ENCODE measurements around the gene CRYBG2.

- TF ChIP-seq, protein P1, sequence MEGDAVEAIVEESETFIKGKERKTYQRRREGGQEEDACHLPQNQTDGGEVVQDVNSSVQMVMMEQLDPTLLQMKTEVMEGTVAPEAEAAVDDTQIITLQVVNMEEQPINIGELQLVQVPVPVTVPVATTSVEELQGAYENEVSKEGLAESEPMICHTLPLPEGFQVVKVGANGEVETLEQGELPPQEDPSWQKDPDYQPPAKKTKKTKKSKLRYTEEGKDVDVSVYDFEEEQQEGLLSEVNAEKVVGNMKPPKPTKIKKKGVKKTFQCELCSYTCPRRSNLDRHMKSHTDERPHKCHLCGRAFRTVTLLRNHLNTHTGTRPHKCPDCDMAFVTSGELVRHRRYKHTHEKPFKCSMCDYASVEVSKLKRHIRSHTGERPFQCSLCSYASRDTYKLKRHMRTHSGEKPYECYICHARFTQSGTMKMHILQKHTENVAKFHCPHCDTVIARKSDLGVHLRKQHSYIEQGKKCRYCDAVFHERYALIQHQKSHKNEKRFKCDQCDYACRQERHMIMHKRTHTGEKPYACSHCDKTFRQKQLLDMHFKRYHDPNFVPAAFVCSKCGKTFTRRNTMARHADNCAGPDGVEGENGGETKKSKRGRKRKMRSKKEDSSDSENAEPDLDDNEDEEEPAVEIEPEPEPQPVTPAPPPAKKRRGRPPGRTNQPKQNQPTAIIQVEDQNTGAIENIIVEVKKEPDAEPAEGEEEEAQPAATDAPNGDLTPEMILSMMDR (IDR thresholded peaks at IDR 0.05; ENCODE audit: low read length) = no peak
- TF ChIP-seq EZH2 (optimal IDR thresholded peaks at IDR 0.05; ENCODE audit: low read depth, low read length) (no peak), EZH2phosphoT487 (IDR thresholded peaks at IDR 0.05; ENCODE audit: low read length) (no peak)
Measured at GRCh38 chr1:26289158-26290059, 64.5 kb downstream of the CRYBG2 start.
